Measurements from ENCODE around the gene GPATCH11.

The GPATCH11 gene

DNA sequence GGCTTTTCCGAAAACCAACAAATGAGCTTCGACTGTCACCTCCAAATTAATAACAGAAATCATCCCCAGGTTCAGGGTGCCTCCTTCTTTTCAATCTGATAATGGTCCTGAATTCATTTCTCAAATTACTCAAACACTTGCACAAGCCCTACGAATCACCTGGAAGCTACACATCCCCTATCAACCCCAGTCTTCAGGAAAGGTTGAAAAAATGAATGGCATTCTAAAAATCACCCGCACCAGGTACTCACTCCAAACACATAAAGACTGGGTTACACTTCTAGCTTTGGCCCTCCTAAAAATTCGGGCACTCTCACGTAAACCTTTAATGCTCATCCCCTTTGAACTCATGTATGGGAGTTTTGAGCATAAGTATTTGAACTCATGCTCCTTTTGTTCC is 48.6 kb downstream of the GPATCH11 start:
- TF ChIP-seq, protein P1, sequence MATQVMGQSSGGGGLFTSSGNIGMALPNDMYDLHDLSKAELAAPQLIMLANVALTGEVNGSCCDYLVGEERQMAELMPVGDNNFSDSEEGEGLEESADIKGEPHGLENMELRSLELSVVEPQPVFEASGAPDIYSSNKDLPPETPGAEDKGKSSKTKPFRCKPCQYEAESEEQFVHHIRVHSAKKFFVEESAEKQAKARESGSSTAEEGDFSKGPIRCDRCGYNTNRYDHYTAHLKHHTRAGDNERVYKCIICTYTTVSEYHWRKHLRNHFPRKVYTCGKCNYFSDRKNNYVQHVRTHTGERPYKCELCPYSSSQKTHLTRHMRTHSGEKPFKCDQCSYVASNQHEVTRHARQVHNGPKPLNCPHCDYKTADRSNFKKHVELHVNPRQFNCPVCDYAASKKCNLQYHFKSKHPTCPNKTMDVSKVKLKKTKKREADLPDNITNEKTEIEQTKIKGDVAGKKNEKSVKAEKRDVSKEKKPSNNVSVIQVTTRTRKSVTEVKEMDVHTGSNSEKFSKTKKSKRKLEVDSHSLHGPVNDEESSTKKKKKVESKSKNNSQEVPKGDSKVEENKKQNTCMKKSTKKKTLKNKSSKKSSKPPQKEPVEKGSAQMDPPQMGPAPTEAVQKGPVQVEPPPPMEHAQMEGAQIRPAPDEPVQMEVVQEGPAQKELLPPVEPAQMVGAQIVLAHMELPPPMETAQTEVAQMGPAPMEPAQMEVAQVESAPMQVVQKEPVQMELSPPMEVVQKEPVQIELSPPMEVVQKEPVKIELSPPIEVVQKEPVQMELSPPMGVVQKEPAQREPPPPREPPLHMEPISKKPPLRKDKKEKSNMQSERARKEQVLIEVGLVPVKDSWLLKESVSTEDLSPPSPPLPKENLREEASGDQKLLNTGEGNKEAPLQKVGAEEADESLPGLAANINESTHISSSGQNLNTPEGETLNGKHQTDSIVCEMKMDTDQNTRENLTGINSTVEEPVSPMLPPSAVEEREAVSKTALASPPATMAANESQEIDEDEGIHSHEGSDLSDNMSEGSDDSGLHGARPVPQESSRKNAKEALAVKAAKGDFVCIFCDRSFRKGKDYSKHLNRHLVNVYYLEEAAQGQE (IDR thresholded peaks at IDR 0.05; ENCODE audit: insufficient read depth in 1 of 2, low read depth in 2 of 2, low read length in 2 of 2), result no peak
- TF ChIP-seq FOXP2 (optimal IDR thresholded peaks at IDR 0.05; ENCODE audit: borderline replicate concordance, extremely low read depth, extremely low read length, insufficient read depth) (no peak), POLR2AphosphoS5 (IDR thresholded peaks at IDR 0.05; ENCODE audit: low read depth, low read length) (no peak)

DNA sequence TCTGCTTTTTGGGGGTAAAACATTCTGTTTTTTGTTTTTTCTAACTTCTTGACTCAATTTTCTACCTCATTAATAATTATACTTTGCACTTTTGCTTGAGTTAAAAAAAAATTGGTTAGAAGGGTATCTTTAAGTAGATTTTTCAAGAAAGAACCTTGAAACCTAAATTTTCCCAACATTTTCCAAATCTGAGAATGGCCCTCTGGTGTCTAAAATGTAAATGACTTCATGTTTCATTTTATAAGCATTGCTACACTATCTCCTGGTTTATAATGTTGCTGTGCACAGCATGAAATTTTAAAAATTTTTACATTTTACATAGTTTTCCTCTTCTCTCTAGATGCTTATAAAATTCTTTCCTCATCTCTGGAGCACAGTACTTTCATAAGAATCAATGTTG is 58.2 kb downstream of the GPATCH11 start:
- TF ChIP-seq, protein P1 (IDR thresholded peaks at IDR 0.05; ENCODE audit: insufficient read depth in 1 of 2, low read depth in 2 of 2, low read length in 2 of 2), result no peak
- TF ChIP-seq FOXP2 (optimal IDR thresholded peaks at IDR 0.05; ENCODE audit: borderline replicate concordance, extremely low read depth, extremely low read length, insufficient read depth) (no peak), TAF1 (IDR thresholded peaks at IDR 0.05; ENCODE audit: borderline replicate concordance, insufficient read depth, low read length) (no peak), POLR2AphosphoS5 (IDR thresholded peaks at IDR 0.05; ENCODE audit: low read depth, low read length) (no peak), SIN3A (IDR thresholded peaks at IDR 0.05; ENCODE audit: borderline replicate concordance, insufficient read depth, low read length) (no peak)

DNA sequence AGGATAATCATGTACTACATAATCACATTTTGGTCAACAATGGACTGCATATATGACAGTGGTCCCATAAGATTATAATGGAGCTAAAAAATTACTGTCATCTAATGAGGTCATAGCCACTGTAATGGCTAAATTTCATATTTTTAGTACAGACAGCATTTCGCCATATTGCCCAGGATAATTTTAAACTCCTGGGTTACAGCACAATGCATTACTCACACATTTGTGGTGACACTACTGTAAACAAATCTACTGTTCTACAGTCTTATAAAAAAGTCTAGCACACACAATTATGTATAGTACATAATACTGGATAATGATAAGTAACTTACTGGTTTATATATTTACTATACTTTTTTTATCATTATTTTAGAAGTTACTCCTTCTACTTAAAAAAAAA is 59.7 kb downstream of the GPATCH11 start:
- TF ChIP-seq, protein P1 (IDR thresholded peaks at IDR 0.05; ENCODE audit: insufficient read depth in 1 of 2, low read depth in 2 of 2, low read length in 2 of 2), result no peak
- TF ChIP-seq FOXP2 (optimal IDR thresholded peaks at IDR 0.05; ENCODE audit: borderline replicate concordance, extremely low read depth, extremely low read length, insufficient read depth), result no peak

DNA sequence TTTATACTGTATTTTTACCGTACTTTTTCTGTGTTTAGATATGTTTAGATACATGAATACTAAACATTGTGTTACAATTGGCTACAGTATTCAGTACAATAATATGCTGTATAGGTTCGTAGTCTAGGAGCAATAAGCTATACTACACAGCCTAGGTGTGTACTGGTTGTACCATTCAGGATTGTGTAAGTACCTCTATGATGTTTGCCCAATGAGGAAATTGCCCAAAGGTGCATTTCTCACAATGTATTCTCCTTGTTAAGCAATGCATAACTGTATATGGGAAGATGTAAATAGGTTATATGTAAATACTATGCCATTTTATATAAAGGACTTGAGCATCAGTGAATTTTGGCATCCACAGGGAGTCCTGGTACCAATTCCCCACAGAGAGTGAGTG is 61.7 kb downstream of the GPATCH11 start:
- TF ChIP-seq SIN3A (IDR thresholded peaks at IDR 0.05; ENCODE audit: borderline replicate concordance, insufficient read depth, low read length) (no peak), FOXP2 (optimal IDR thresholded peaks at IDR 0.05; ENCODE audit: borderline replicate concordance, extremely low read depth, extremely low read length, insufficient read depth) (no peak), TAF1 (IDR thresholded peaks at IDR 0.05; ENCODE audit: borderline replicate concordance, insufficient read depth, low read length) (no peak), POLR2AphosphoS5 (IDR thresholded peaks at IDR 0.05; ENCODE audit: low read depth, low read length) (no peak)
- TF ChIP-seq, protein P1 (IDR thresholded peaks at IDR 0.05; ENCODE audit: insufficient read depth in 1 of 2, low read depth in 2 of 2, low read length in 2 of 2), result no peak

DNA sequence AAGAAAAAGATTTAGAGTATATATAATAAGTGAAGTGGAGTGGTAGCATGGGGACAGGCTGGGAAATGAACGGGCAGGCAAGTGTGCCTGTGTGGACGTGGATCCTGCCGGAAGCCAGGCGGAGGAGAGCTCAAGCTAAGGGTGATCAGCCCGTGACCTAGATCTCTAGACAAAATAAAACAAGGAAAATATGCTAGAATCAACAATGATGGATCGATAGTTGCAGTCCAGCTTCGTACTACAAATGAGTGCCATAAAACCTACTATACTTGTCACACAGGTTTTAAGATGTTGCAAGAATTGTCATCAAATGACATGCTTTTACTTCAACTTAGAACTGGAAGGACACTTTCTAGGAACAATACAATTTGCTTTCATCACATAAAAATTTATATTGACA is 64.0 kb downstream of the GPATCH11 start:
- TF ChIP-seq POLR2AphosphoS5 (IDR thresholded peaks at IDR 0.05; ENCODE audit: low read depth, low read length) (no peak), SIN3A (IDR thresholded peaks at IDR 0.05; ENCODE audit: borderline replicate concordance, insufficient read depth, low read length) (no peak), TAF1 (IDR thresholded peaks at IDR 0.05; ENCODE audit: borderline replicate concordance, insufficient read depth, low read length) (no peak), FOXP2 (optimal IDR thresholded peaks at IDR 0.05; ENCODE audit: borderline replicate concordance, extremely low read depth, extremely low read length, insufficient read depth) (no peak)
- TF ChIP-seq, protein P1 (IDR thresholded peaks at IDR 0.05; ENCODE audit: insufficient read depth in 1 of 2, low read depth in 2 of 2, low read length in 2 of 2), result no peak
